Liver (tissue), 9 donors: ENCODE measurements around the gene AP1G1. TPM values are rescaled to one million over a fixed set of nuclear protein-coding genes. Genes with fewer than 3 reads are reported as not detected.

Experiments used
- DNase-seq: peaks from one replicate; pipeline ENCODE4 v3.0.0-alpha.2; 2017; ENCODE audit warnings: low spot score
- H3K27ac ChIP-seq, 2 donors: one replicate each; pipeline ENCODE4 v1.7.0; 2013; ENCODE audit warnings: inconsistent platforms in 2 of 2, low read length in 2 of 2, control low read depth in 1 of 2, low read depth in 1 of 2, mild to moderate bottlenecking in 1 of 2
- H3K27me3 ChIP-seq, 4 donors: one replicate each; pipeline versions ENCODE4 v1.6.1 to v1.7.0; 2013; ENCODE audit warnings: low read length in 3 of 4, inconsistent platforms in 1 of 4, mild to moderate bottlenecking in 1 of 4, moderate library complexity in 1 of 4; ENCODE audit not compliant: control insufficient read depth in 4 of 4, insufficient read depth in 4 of 4
- H3K36me3 ChIP-seq, 4 donors: one replicate each; pipeline versions ENCODE4 v1.6.1 to v1.7.0; 2013; ENCODE audit warnings: low read length in 3 of 4, mild to moderate bottlenecking in 3 of 4, low read depth in 1 of 4, moderate library complexity in 1 of 4; ENCODE audit not compliant: control insufficient read depth in 4 of 4, insufficient read depth in 3 of 4
- H3K4me1 ChIP-seq, 4 donors: one replicate each; pipeline versions ENCODE4 v1.6.1 to v1.7.0; 2013; ENCODE audit warnings: low read length in 3 of 4, mild to moderate bottlenecking in 3 of 4, moderate library complexity in 1 of 4; ENCODE audit not compliant: control insufficient read depth in 4 of 4, insufficient read depth in 4 of 4
- H3K4me3 ChIP-seq, 3 donors: one replicate each; pipeline versions ENCODE4 v1.6.1 to v1.7.0; 2013; ENCODE audit warnings: low read length in 3 of 3, control low read depth in 1 of 3, low read depth in 1 of 3, mild to moderate bottlenecking in 1 of 3
- H3K9ac ChIP-seq, 2 donors: one replicate each; pipeline ENCODE4 v1.7.0; 2013; ENCODE audit warnings: low read length in 2 of 2, mild to moderate bottlenecking in 2 of 2, moderate library complexity in 2 of 2, control low read depth in 1 of 2, low read depth in 1 of 2
- H3K9me3 ChIP-seq, 4 donors: one replicate each; pipeline versions ENCODE4 v1.6.1 to v1.7.0; 2013; ENCODE audit warnings: low read length in 3 of 4; ENCODE audit not compliant: control insufficient read depth in 4 of 4
- ATF3 ChIP-seq: IDR thresholded peaks from 2 replicates; pipeline ENCODE4 v1.6.1; 2016; ENCODE audit warnings: antibody characterized with exemption
- CTCF ChIP-seq: fragments of 150-350 bp; IDR thresholded peaks from 2 replicates; pipeline ENCODE4 v1.5.1; 2017; ENCODE audit warnings: improper control_type of control experiment, low read depth, low read length; ENCODE audit not compliant: missing input control
- EGR1 ChIP-seq, 2 donors: IDR thresholded peaks; 2 replicates each; pipeline ENCODE4 v1.6.1; 2016 to 2018; ENCODE audit warnings: antibody characterized with exemption in 2 of 2, low read depth in 2 of 2
- FOXA1 ChIP-seq: IDR thresholded peaks from 2 replicates; pipeline ENCODE4 v1.6.1; 2016; ENCODE audit warnings: antibody characterized with exemption
- FOXA2 ChIP-seq: IDR thresholded peaks from 2 replicates; pipeline ENCODE4 v1.6.1; 2016; ENCODE audit warnings: antibody characterized with exemption
- GABPA ChIP-seq, 2 donors: IDR thresholded peaks in 1 of 2; conservative IDR thresholded peaks in 1 of 2; 2 replicates each; pipeline ENCODE4 v1.6.1; 2016; ENCODE audit warnings: antibody characterized with exemption in 2 of 2, mild to moderate bottlenecking in 1 of 2, moderate library complexity in 1 of 2
- HNF4A ChIP-seq, 2 donors: conservative IDR thresholded peaks; 2 replicates each; pipeline ENCODE4 v1.6.1; 2016; ENCODE audit warnings: antibody characterized with exemption in 2 of 2, mild to moderate bottlenecking in 2 of 2
- HNF4G ChIP-seq: IDR thresholded peaks from 2 replicates; pipeline ENCODE4 v1.6.1; 2016; ENCODE audit warnings: antibody characterized with exemption
- JUND ChIP-seq, 2 donors: IDR thresholded peaks; 2 replicates each; pipeline ENCODE4 v1.6.1; 2016; ENCODE audit warnings: antibody characterized with exemption in 2 of 2
- MAX ChIP-seq: IDR thresholded peaks from 2 replicates; pipeline ENCODE4 v1.6.1; 2016; ENCODE audit warnings: antibody characterized with exemption
- RAD21 ChIP-seq, 2 donors: IDR thresholded peaks; 2 replicates each; pipeline ENCODE4 v1.6.1; 2016; ENCODE audit warnings: antibody characterized with exemption in 2 of 2, mild to moderate bottlenecking in 2 of 2
- REST ChIP-seq: IDR thresholded peaks from 2 replicates; pipeline ENCODE4 v1.6.1; 2016; ENCODE audit warnings: antibody characterized with exemption, mild to moderate bottlenecking
- TAF1 ChIP-seq: conservative IDR thresholded peaks from 2 replicates; pipeline ENCODE4 v1.6.1; 2016; ENCODE audit warnings: antibody characterized with exemption, mild to moderate bottlenecking
- YY1 ChIP-seq: IDR thresholded peaks from 2 replicates; pipeline ENCODE4 v1.6.1; 2016; ENCODE audit warnings: antibody characterized with exemption, mild to moderate bottlenecking
- ZBTB33 ChIP-seq: IDR thresholded peaks from 2 replicates; pipeline ENCODE4 v1.6.1; 2016; ENCODE audit warnings: antibody characterized with exemption
- WGBS: extraction: QIAGEN DNeasy Blood & Tissue Kit; methylation state at CpG from one replicate; pipeline ENCODE4 v1.1.7; 2013; 5-methylcytosine and 5-hydroxymethylcytosine counted together
- polyA plus RNA-seq, 2 donors: library from polyadenylated mRNA; stranded (reverse) in 1 of 2; unstranded in 1 of 2; fragments of 200-250 nt in 1 of 2; fragments of >200 nt in 1 of 2; fragmentation: Nextera tagmentation in 1 of 2; extraction: Ambion mirVana in 1 of 2; gene quantifications; one replicate each; pipeline versions ENCODE4 v1.2.1 to v1.2.3, GENCODE V29; 2013 to 2015
- total RNA-seq, 2 donors: library from RNA; depleted of rRNA; stranded (reverse); fragments of >200 nt; gene quantifications; one replicate each; pipeline ENCODE4 v1.2.3, GENCODE V29; 2014
- donor health status: healthy.
- donor health status: healthy.
- donor health status: healthy.
- donor health status: healthy.
- donor health status: healthy.

AP1G1 gene
- total and polyA plus RNA-seq, 4 donors, result 11.4 to 64.4 (median 32.8) TPM

- TF ChIP-seq CTCF (no peak), MAX (no peak), HNF4A (conservative IDR thresholded peaks at IDR 0.05) (no peak), GABPA (IDR thresholded peaks at IDR 0.05 in 1 of 2, conservative IDR thresholded peaks at IDR 0.05 in 1 of 2) (no peak), RAD21 (IDR thresholded peaks at IDR 0.05) (no peak), REST (no peak), ATF3 (no peak), YY1 (no peak), TAF1 (no peak), HNF4G (no peak), JUND (IDR thresholded peaks at IDR 0.05) (no peak), FOXA2 (no peak), ZBTB33 (no peak), FOXA1 (no peak)
- 99% methylated on average over 2 of the region's 2 CpGs for WGBS
- H3K9ac ChIP-seq, result no peak overlapping the region
- no peaks in the 10 kb centered on the region for H3K4me1 ChIP-seq
- H3K9me3 ChIP-seq, result no peaks in the 10 kb centered on the region
- H3K27me3 ChIP-seq, result no peaks in the 10 kb centered on the region
- H3K36me3 ChIP-seq, result no peaks in the 10 kb centered on the region
- no peak overlapping the region for H3K27ac ChIP-seq
- DNase-seq, result no peak
- no peak overlapping the region for H3K4me3 ChIP-seq
Observed at GRCh38 chr16:71708696-71709095, 99.9 kb downstream of the AP1G1 start.

- Histone ChIP-seq H3K9me3 (no peaks in the 10 kb centered on the region), H3K4me1 (no peaks in the 10 kb centered on the region), H3K36me3 (no peaks in the 10 kb centered on the region), H3K9ac (no peak overlapping the region), H3K27me3 (no peaks in the 10 kb centered on the region), H3K4me3 (no peak overlapping the region), H3K27ac (no peak overlapping the region)
- 97% methylated on average over 7 of the region's 7 CpGs for WGBS
- no peak for DNase-seq
- TF ChIP-seq REST, result no peak
- TF ChIP-seq RAD21 (IDR thresholded peaks at IDR 0.05), result no peak
- no peak for TF ChIP-seq FOXA1
- TF ChIP-seq EGR1 (IDR thresholded peaks at IDR 0.05; ENCODE audit: low read depth in 2 of 2), result no peak
- TF ChIP-seq ZBTB33, result no peak
- TF ChIP-seq ATF3, result no peak
- no peak for TF ChIP-seq TAF1
Observed at GRCh38 chr16:71707199-71707598, 101.4 kb downstream of the AP1G1 start.
